B cell (primary cell): Measurements from ENCODE around the gene C15orf39.
"Not testable (repeated sequence)": the region's sequence is repeated elsewhere in the genome, so short reads cannot be mapped to it uniquely, and the experiment has no call there.

Source experiments
- EZH2 ChIP-seq: IDR thresholded peaks from 2 replicates; pipeline ENCODE4 v1.6.1; 2012; ENCODE audit warnings: borderline replicate concordance, low read depth, mild to moderate bottlenecking, moderate library complexity, low read length; ENCODE audit not compliant: insufficient read depth, poor library complexity, severe bottlenecking
- TF ChIP-seq, protein P1 (sequence below): fragments of 200-600 bp; IDR thresholded peaks from one replicate; pipeline ENCODE4 v1.8.0; 2022; ENCODE audit warnings: antibody characterized with exemption, mild to moderate bottlenecking

DNA sequence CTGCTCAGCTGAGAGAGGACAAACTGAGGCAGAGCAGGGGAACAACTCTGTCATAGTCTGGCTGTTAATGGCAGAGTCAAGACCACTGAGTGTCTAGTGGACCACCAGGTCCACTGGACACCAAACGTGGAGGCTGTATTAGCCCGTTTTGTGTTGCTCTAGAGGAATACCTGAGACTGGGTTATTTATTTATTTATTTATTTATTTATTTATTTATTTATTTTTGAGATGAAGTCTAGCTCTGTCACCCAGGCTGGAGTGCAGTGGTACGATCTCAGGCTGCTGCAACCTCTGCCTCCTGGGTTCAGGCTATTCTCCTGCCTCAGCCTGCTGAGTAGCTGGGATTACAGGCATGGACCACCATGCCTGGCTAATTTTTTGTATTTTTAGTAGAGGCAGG lies 15.9 kb downstream of the C15orf39 start:
- TF ChIP-seq, protein P1, sequence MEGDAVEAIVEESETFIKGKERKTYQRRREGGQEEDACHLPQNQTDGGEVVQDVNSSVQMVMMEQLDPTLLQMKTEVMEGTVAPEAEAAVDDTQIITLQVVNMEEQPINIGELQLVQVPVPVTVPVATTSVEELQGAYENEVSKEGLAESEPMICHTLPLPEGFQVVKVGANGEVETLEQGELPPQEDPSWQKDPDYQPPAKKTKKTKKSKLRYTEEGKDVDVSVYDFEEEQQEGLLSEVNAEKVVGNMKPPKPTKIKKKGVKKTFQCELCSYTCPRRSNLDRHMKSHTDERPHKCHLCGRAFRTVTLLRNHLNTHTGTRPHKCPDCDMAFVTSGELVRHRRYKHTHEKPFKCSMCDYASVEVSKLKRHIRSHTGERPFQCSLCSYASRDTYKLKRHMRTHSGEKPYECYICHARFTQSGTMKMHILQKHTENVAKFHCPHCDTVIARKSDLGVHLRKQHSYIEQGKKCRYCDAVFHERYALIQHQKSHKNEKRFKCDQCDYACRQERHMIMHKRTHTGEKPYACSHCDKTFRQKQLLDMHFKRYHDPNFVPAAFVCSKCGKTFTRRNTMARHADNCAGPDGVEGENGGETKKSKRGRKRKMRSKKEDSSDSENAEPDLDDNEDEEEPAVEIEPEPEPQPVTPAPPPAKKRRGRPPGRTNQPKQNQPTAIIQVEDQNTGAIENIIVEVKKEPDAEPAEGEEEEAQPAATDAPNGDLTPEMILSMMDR, result not testable (repeated sequence)
- TF ChIP-seq EZH2, result not testable (repeated sequence)
